HepG2 (cell line): ENCODE data around the gene VENTX. TPM values are rescaled to one million over a fixed set of nuclear protein-coding genes. Genes with fewer than 3 reads are reported as not detected.

ENCODE experiments used
- ARNTL ChIP-seq: sonication (generic); formaldehyde crosslinking; IDR thresholded peaks from 2 replicates; pipeline ENCODE4 v1.4.0; 2020; ENCODE audit warnings: mild to moderate bottlenecking, missing genetic modification reagents
- CHCHD3 ChIP-seq: sonication (generic); formaldehyde crosslinking; IDR thresholded peaks from 2 replicates; pipeline ENCODE4 v1.8.0; 2022; ENCODE audit warnings: mild to moderate bottlenecking, missing genetic modification reagents, moderate library complexity
- JUNB ChIP-seq: sonication (generic); formaldehyde crosslinking; IDR thresholded peaks from 2 replicates; pipeline ENCODE4 v1.8.0; 2022; ENCODE audit warnings: missing genetic modification reagents, mild to moderate bottlenecking, borderline replicate concordance
- MBNL3 ChIP-seq: fragments of 250-450 bp; sonication (Bioruptor Pico); conservative IDR thresholded peaks from 2 replicates; pipeline ENCODE4 v1.8.0; 2022; ENCODE audit warnings: mild to moderate bottlenecking, inconsistent platforms
- POGZ ChIP-seq: sonication (generic); formaldehyde crosslinking; IDR thresholded peaks from 2 replicates; pipeline ENCODE4 v1.4.0; 2020; ENCODE audit warnings: mild to moderate bottlenecking, missing genetic modification reagents
- POLR2G ChIP-seq: fragments of 200-400 bp; formaldehyde crosslinking; IDR thresholded peaks from 2 replicates; pipeline ENCODE4 v1.6.1; 2018; ENCODE audit warnings: mild to moderate bottlenecking, low read depth, low read length, moderate library complexity
- SALL2 ChIP-seq: sonication (generic); formaldehyde crosslinking; IDR thresholded peaks from 2 replicates; pipeline ENCODE4 v1.8.1; 2023; ENCODE audit warnings: mild to moderate bottlenecking, missing genetic modification reagents, inconsistent platforms
- SP5 ChIP-seq: IDR thresholded peaks from 2 replicates; pipeline ENCODE4 v1.6.1; 2016; ENCODE audit warnings: low read depth, borderline replicate concordance
- SRF ChIP-seq: IDR thresholded peaks from 2 replicates; pipeline ENCODE4 v1.6.1; 2011; ENCODE audit warnings: mild to moderate bottlenecking, low read depth, low read length, moderate library complexity
- TBX3 ChIP-seq: fragments of 450-650 bp; IDR thresholded peaks from 2 replicates; pipeline ENCODE4 v1.6.1; 2017; ENCODE audit warnings: antibody characterized with exemption, mild to moderate bottlenecking, inconsistent platforms, borderline replicate concordance
- ZNF549 ChIP-seq: sonication (generic); formaldehyde crosslinking; IDR thresholded peaks from 2 replicates; pipeline ENCODE4 v1.5.0; 2020; ENCODE audit warnings: missing genetic modification reagents
- polyA plus RNA-seq, 8 experiments: library from polyadenylated mRNA; depleted of rRNA in 3 of 8; stranded (reverse) in 7 of 8; unstranded in 1 of 8; fragments of >200 nt; fragmentation: Illumina TruSeq in 4 of 8; extraction: Trizol in 4 of 8; gene quantifications; 2 replicates each; pipeline versions ENCODE4 v1.2.1 to v1.2.3, GENCODE V29; 2011 to 2016; ENCODE audit warnings: low read depth in 4 of 8, missing spikeins in 1 of 8, mixed read lengths in 1 of 8; ENCODE audit not compliant: insufficient read depth in 1 of 8
- total RNA-seq, 5 experiments: library from RNA; depleted of rRNA; stranded (reverse); fragments of >200 nt; fragmentation: Illumina TruSeq; extraction: Trizol; gene quantifications; 2 replicates each; pipeline ENCODE4 v1.2.3, GENCODE V29; 2016; ENCODE audit warnings: low read depth in 1 of 5
- TF ChIP-seq, protein P1 (sequence below): sonication (generic); formaldehyde crosslinking; IDR thresholded peaks from 2 replicates; pipeline ENCODE4 v1.4.0; 2020; ENCODE audit warnings: missing genetic modification reagents
- TF ChIP-seq, protein P2 (sequence below): sonication (generic); formaldehyde crosslinking; IDR thresholded peaks from 2 replicates; pipeline ENCODE4 v1.5.1; 2020; ENCODE audit warnings: missing genetic modification reagents, mild to moderate bottlenecking, borderline replicate concordance
- TF ChIP-seq, protein P3 (sequence below): sonication (generic); formaldehyde crosslinking; IDR thresholded peaks from 2 replicates; pipeline ENCODE4 v1.5.0; 2020; ENCODE audit warnings: missing genetic modification reagents, mild to moderate bottlenecking, borderline replicate concordance

The VENTX gene
- total and polyA plus RNA-seq, 2 of the 13 experiments (the other 11 are each of a cell fraction or from before 2014, with no cell fraction given), result not detected

DNA sequence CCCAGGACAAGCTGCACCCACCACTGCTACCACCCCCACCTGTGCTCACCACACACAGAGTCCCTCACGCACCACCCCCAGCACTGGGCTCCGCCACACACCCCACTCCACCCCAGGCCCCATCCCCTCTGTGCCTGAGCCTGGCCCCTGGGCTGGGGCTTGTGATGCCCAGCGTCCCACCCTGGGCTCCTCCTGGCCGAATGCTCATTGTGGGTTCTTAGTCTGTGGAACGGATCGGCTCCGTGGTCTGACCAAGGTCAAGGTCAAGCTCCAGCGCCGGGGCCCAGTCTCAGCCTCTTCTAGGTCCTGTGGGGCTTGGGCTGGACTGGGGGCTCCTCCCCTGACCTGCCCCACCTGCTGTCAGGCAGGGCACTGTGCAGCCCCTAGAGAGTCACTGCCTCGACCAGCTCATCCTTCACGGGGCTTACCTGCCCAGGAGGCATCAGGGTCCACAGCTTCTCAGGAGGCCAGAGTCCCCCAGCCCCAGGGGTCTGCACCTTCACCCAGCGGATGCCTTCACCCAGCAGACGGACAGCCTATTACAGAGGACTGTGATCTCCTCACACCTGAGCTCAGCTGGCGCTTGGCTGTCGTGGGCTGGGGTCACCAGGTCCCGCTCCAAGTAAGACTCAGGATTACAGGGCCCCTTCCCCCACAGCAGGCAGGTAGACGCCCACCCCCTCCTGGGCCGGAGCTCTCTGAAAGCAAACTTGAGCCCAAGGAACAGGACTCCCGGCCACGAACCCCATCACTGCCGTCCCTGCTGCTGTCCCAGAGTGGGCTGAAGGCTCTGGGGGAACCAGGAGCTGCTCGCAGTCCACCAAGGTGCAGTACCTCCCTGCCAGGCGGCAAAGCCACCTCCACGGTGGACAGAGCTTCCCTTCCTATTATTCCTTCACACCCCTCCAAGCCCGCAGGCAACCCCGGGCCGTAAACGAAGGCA, 22.9 kb upstream of the VENTX start (continued):
- TF ChIP-seq TBX3 (no peak), ZNF549 (no peak), SALL2 (no peak), JUNB (CRISPR knock-in tag) (no peak), SP5 (CRISPR knock-in tag) (no peak), POGZ (no peak), ARNTL (CRISPR knock-in tag) (no peak), POLR2G (no peak), CHCHD3 (no peak), MBNL3 (no peak), SRF (no peak)
- TF ChIP-seq, protein P1, sequence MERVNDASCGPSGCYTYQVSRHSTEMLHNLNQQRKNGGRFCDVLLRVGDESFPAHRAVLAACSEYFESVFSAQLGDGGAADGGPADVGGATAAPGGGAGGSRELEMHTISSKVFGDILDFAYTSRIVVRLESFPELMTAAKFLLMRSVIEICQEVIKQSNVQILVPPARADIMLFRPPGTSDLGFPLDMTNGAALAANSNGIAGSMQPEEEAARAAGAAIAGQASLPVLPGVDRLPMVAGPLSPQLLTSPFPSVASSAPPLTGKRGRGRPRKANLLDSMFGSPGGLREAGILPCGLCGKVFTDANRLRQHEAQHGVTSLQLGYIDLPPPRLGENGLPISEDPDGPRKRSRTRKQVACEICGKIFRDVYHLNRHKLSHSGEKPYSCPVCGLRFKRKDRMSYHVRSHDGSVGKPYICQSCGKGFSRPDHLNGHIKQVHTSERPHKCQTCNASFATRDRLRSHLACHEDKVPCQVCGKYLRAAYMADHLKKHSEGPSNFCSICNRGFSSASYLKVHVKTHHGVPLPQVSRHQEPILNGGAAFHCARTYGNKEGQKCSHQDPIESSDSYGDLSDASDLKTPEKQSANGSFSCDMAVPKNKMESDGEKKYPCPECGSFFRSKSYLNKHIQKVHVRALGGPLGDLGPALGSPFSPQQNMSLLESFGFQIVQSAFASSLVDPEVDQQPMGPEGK (CRISPR knock-in tag), result no peak
- TF ChIP-seq, protein P2, sequence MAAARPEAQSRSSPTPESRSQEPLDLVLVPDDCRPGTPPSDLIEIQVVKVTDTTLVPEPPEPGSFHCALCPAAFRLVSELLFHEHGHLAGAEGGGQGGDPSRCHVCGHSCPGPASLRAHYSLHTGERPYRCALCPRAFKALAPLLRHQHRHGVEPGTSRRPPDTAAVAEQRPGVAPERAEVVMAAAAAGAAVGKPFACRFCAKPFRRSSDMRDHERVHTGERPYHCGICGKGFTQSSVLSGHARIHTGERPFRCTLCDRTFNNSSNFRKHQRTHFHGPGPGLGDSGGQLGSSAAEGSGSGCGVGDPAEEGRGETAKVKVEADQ (CRISPR knock-in tag), result no peak
- TF ChIP-seq, protein P3, sequence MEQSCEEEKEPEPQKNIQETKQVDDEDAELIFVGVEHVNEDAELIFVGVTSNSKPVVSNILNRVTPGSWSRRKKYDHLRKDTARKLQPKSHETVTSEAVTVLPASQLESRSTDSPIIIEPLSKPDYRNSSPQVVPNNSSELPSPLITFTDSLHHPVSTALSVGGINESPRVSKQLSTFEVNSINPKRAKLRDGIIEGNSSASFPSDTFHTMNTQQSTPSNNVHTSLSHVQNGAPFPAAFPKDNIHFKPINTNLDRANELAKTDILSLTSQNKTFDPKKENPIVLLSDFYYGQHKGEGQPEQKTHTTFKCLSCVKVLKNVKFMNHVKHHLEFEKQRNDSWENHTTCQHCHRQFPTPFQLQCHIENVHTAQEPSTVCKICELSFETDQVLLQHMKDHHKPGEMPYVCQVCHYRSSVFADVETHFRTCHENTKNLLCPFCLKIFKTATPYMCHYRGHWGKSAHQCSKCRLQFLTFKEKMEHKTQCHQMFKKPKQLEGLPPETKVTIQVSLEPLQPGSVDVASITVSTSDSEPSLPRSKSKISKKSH (CRISPR knock-in tag), result no peak
